Activated naive CD4-positive, alpha-beta T cell treated with anti-CD3 and anti-CD28 coated beads for 36 hours (primary cell): ENCODE data around the gene KRTAP10-6. TPM values are rescaled to one million over a fixed set of nuclear protein-coding genes. Genes with fewer than 3 reads are reported as not detected.
"Not testable (repeated sequence)": the region's sequence is repeated elsewhere in the genome, so short reads cannot be mapped to it uniquely, and the experiment has no call there.

Experiments used
- CTCF ChIA-PET: fragments of 350-600 bp; sonication (Branson Sonifier 250); formaldehyde crosslinking; loops from one replicate; lab custom pipeline; 2021; ENCODE audit warnings: antibody characterized with exemption; lab: Charles Lee
- DNase-seq: peaks from one replicate; pipeline ENCODE4 v3.0.0-alpha.2; 2020
- H3K27ac Mint-ChIP-seq: one replicate; pipeline ENCODE4 v1.8.0; 2021; ENCODE audit warnings: mild to moderate bottlenecking, mixed read lengths
- H3K27me3 Mint-ChIP-seq: one replicate; pipeline ENCODE4 v1.8.0; 2021; ENCODE audit warnings: low read depth, mixed read lengths
- H3K36me3 Mint-ChIP-seq: one replicate; pipeline ENCODE4 v1.8.0; 2021; ENCODE audit warnings: low read depth, mixed read lengths
- H3K4me1 Mint-ChIP-seq: one replicate; pipeline ENCODE4 v1.8.0; 2021; ENCODE audit warnings: low read depth, mixed read lengths
- H3K4me3 Mint-ChIP-seq: one replicate; pipeline ENCODE4 v1.8.0; 2021; ENCODE audit warnings: mild to moderate bottlenecking, moderate library complexity, mixed read lengths
- H3K9me3 Mint-ChIP-seq: one replicate; pipeline ENCODE4 v1.8.0; 2021; ENCODE audit warnings: mixed read lengths
- intact Hi-C: fragments of 100-400 bp; cut with micrococcal nuclease; formaldehyde crosslinking; loops from one replicate; pipeline ENCODE4 v1.15.1; 2023
- total RNA-seq, 2 experiments: library from RNA; stranded (reverse); gene quantifications; one replicate each; pipeline ENCODE4 v1.2.3, GENCODE V29; 2021

Gene KRTAP10-6
- total RNA-seq, 2 experiments from 2014 or later = not detected

- Mint-ChIP-seq H3K9me3 (peaks cover 4% of the 10 kb centered on the region), H3K4me3 (no peak overlapping the region), H3K27me3 (no peaks in the 10 kb centered on the region), H3K27ac (peak overlapping the region; percentile 4), H3K36me3 (no peaks in the 10 kb centered on the region), H3K4me1 (no peaks in the 10 kb centered on the region)
- intact Hi-C loops = no loop called here
- CTCF ChIA-PET = no interaction called here
- DNase-seq = no peak
Measured at GRCh38 chr21:44593598-44594405, 1.5 kb upstream of the KRTAP10-6 start.

GRCh38 chr21:44591801-44592130, 539 bp downstream of the KRTAP10-6 start:
- H3K27me3 Mint-ChIP-seq, DNase-seq, H3K4me3 Mint-ChIP-seq, CTCF ChIA-PET, H3K9me3 Mint-ChIP-seq, H3K4me1 Mint-ChIP-seq, H3K36me3 Mint-ChIP-seq, H3K27ac Mint-ChIP-seq: not testable (repeated sequence)
- intact Hi-C loops = loop anchor here (1.0 kb wide), 1 partner anchor 18 kb away; the partner anchor contains the start of gene KRTAP10-4

- H3K36me3 Mint-ChIP-seq, H3K4me3 Mint-ChIP-seq: not testable (repeated sequence)
Measured at GRCh38 chr21:44590897-44591800, 1.2 kb downstream of the KRTAP10-6 start.

GRCh38 chr21:44590311-44590721, 2.0 kb downstream of the KRTAP10-6 start:
- no peak for DNase-seq
- Mint-ChIP-seq H3K27me3 (no peaks in the 10 kb centered on the region), H3K4me3 (no peak overlapping the region), H3K4me1 (no peaks in the 10 kb centered on the region), H3K27ac (no peak overlapping the region), H3K9me3 (no peaks in the 10 kb centered on the region), H3K36me3 (no peaks in the 10 kb centered on the region)
- CTCF ChIA-PET = no interaction called here
- intact Hi-C loops = no loop called here

More at GRCh38 chr21:44590897-44591800, 1.2 kb downstream of the KRTAP10-6 start:
- CTCF ChIA-PET, H3K27ac Mint-ChIP-seq, H3K27me3 Mint-ChIP-seq, DNase-seq, H3K4me1 Mint-ChIP-seq, H3K9me3 Mint-ChIP-seq, intact Hi-C loops: not testable (repeated sequence)

- Mint-ChIP-seq H3K4me3 (no peak overlapping the region), H3K36me3 (no peaks in the 10 kb centered on the region), H3K9me3 (no peaks in the 10 kb centered on the region), H3K4me1 (no peaks in the 10 kb centered on the region), H3K27me3 (no peaks in the 10 kb centered on the region), H3K27ac (no peak overlapping the region)
- no peak for DNase-seq
- CTCF ChIA-PET = no interaction called here
- intact Hi-C loops = no loop called here
Measured at GRCh38 chr21:44589586-44590305, 2.6 kb downstream of the KRTAP10-6 start.

GRCh38 chr21:44589094-44589493, 3.2 kb downstream of the KRTAP10-6 start:
- Mint-ChIP-seq H3K27me3 (no peaks in the 10 kb centered on the region), H3K4me1 (no peaks in the 10 kb centered on the region), H3K4me3 (no peak overlapping the region), H3K27ac (no peak overlapping the region), H3K36me3 (no peaks in the 10 kb centered on the region), H3K9me3 (no peaks in the 10 kb centered on the region)
- no peak for DNase-seq
- intact Hi-C loops = no loop called here
- CTCF ChIA-PET = no interaction called here

GRCh38 chr21:44585892-44586291, 6.4 kb downstream of the KRTAP10-6 start:
- Mint-ChIP-seq H3K27me3 (no peaks in the 10 kb centered on the region), H3K9me3 (peaks cover 10% of the 10 kb centered on the region), H3K4me3 (no peak overlapping the region), H3K36me3 (no peaks in the 10 kb centered on the region), H3K27ac (no peak overlapping the region), H3K4me1 (peaks cover 10% of the 10 kb centered on the region)
- CTCF ChIA-PET = interaction anchor here (0.6 kb wide), 1 partner anchor 33 kb away, joined by 3 read pairs; no protein-coding TSS in a partner anchor
- intact Hi-C loops = no loop called here
- DNase-seq = no peak

- Mint-ChIP-seq H3K9me3 (peaks cover 16% of the 10 kb centered on the region), H3K27ac (no peak overlapping the region), H3K4me3 (no peak overlapping the region), H3K36me3 (peaks cover 1% of the 10 kb centered on the region), H3K4me1 (peaks cover 10% of the 10 kb centered on the region), H3K27me3 (no peaks in the 10 kb centered on the region)
- intact Hi-C loops = no loop called here
- CTCF ChIA-PET = interaction anchor here (1.1 to 1.5 kb wide), 3 partner anchors 36 to 223 kb away, joined by 3 to 4 read pairs (median 3); no protein-coding TSS in a partner anchor
- DNase-seq = peak; percentile 70
Measured at GRCh38 chr21:44583800-44584147, 8.5 kb downstream of the KRTAP10-6 start.

GRCh38 chr21:44583089-44583799, 9.1 kb downstream of the KRTAP10-6 start:
- Mint-ChIP-seq H3K4me1 (peaks cover 10% of the 10 kb centered on the region), H3K36me3 (peaks cover 1% of the 10 kb centered on the region), H3K4me3 (no peak overlapping the region), H3K9me3 (peaks cover 16% of the 10 kb centered on the region), H3K27ac (no peak overlapping the region), H3K27me3 (no peaks in the 10 kb centered on the region)
- no peak for DNase-seq
- CTCF ChIA-PET = interaction anchor here (1.1 to 1.5 kb wide), 3 partner anchors 36 to 224 kb away, joined by 3 to 4 read pairs (median 3); no protein-coding TSS in a partner anchor
- intact Hi-C loops = no loop called here

GRCh38 chr21:44582055-44582454, 10.2 kb downstream of the KRTAP10-6 start:
- intact Hi-C loops = no loop called here
- H3K27ac Mint-ChIP-seq = no peak overlapping the region
- peaks cover 27% of the 10 kb centered on the region for H3K9me3 Mint-ChIP-seq
- no peaks in the 10 kb centered on the region for H3K27me3 Mint-ChIP-seq
- no peak overlapping the region for H3K4me3 Mint-ChIP-seq
- CTCF ChIA-PET = no interaction called here
- H3K4me1 Mint-ChIP-seq = peaks cover 10% of the 10 kb centered on the region
- H3K36me3 Mint-ChIP-seq = peaks cover 1% of the 10 kb centered on the region
- no peak for DNase-seq

- H3K27me3 Mint-ChIP-seq = no peaks in the 10 kb centered on the region
- H3K4me1 Mint-ChIP-seq = peaks cover 10% of the 10 kb centered on the region
- CTCF ChIA-PET = no interaction called here
- peaks cover 1% of the 10 kb centered on the region for H3K36me3 Mint-ChIP-seq
- H3K27ac Mint-ChIP-seq = no peak overlapping the region
- peaks cover 32% of the 10 kb centered on the region for H3K9me3 Mint-ChIP-seq
- H3K4me3 Mint-ChIP-seq = no peak overlapping the region
- DNase-seq = no peak
- intact Hi-C loops = no loop called here
Measured at GRCh38 chr21:44581158-44581557, 11.1 kb downstream of the KRTAP10-6 start.
